GM12892 (cell line): Measurements from ENCODE around the gene GYPC.
"Not testable (repeated sequence)": the region's sequence is repeated elsewhere in the genome, so short reads cannot be mapped to it uniquely, and the experiment has no call there.

Experiments
- DNase-seq: peaks from one replicate; pipeline ENCODE4 v3.0.0; 2011; ENCODE audit not compliant: insufficient read length
- FAIRE-seq: peaks from 2 replicates; lab custom pipeline; 2011; peaks lifted over from hg19 to GRCh38; lab: Jason Lieb, UNC
- POLR2A ChIP-seq: IDR thresholded peaks from 2 replicates; pipeline ENCODE4 v1.6.1; 2011; ENCODE audit warnings: low read depth, low read length, control low read depth
- POLR2AphosphoS5 ChIP-seq: IDR thresholded peaks from 2 replicates; pipeline ENCODE4 v1.6.1; 2011; ENCODE audit warnings: low read depth, low read length, control low read depth
- TAF1 ChIP-seq: IDR thresholded peaks from 2 replicates; pipeline ENCODE4 v1.6.1; 2011; ENCODE audit warnings: low read depth, mild to moderate bottlenecking, control low read depth, low read length, borderline replicate concordance

The GYPC gene

GRCh38 chr2:126674075-126674744, 18.3 kb downstream of the GYPC start:
- no peak for FAIRE-seq
- no peak for DNase-seq
- TF ChIP-seq POLR2A, result no peak
- TF ChIP-seq POLR2AphosphoS5, result no peak
- TF ChIP-seq TAF1, result no peak

- no peak for DNase-seq
- no peak for FAIRE-seq
- no peak for TF ChIP-seq POLR2AphosphoS5
- no peak for TF ChIP-seq POLR2A
- no peak for TF ChIP-seq TAF1
Observed at GRCh38 chr2:126675637-126676036, 19.7 kb downstream of the GYPC start.

- FAIRE-seq (no peak), DNase-seq (no peak)
- TF ChIP-seq TAF1, result no peak
- no peak for TF ChIP-seq POLR2AphosphoS5
- no peak for TF ChIP-seq POLR2A
Observed at GRCh38 chr2:126676221-126677175, 20.5 kb downstream of the GYPC start.

- DNase-seq, result no peak
- peak; percentile 5 for FAIRE-seq
- TF ChIP-seq POLR2A (no peak), POLR2AphosphoS5 (peak; percentile 16; the same call in 1 of the 2 replicates), TAF1 (no peak)
Observed at GRCh38 chr2:126677176-126677538, 21.2 kb downstream of the GYPC start.

GRCh38 chr2:126678269-126679065, 22.5 kb downstream of the GYPC start:
- no peak for TF ChIP-seq POLR2A
- TF ChIP-seq TAF1, result no peak
- TF ChIP-seq POLR2AphosphoS5, result no peak
- FAIRE-seq, result no peak
- DNase-seq, result no peak

GRCh38 chr2:126679094-126679713, 23.2 kb downstream of the GYPC start:
- DNase-seq, result no peak
- TF ChIP-seq POLR2A (no peak), TAF1 (no peak), POLR2AphosphoS5 (no peak)
- FAIRE-seq, result no peak

- FAIRE-seq, result no peak
Observed at GRCh38 chr2:126681505-126681904, 25.5 kb downstream of the GYPC start.

GRCh38 chr2:126685629-126686028, 29.7 kb downstream of the GYPC start:
- DNase-seq, result no peak
- no peak for TF ChIP-seq POLR2A
- TF ChIP-seq POLR2AphosphoS5, result no peak
- TF ChIP-seq TAF1, result no peak
- no peak for FAIRE-seq

More at GRCh38 chr2:126681505-126681904, 25.5 kb downstream of the GYPC start:
- no peak for DNase-seq
- no peak for TF ChIP-seq POLR2A
- no peak for TF ChIP-seq TAF1
- TF ChIP-seq POLR2AphosphoS5, result no peak

GRCh38 chr2:126686286-126686685, 30.3 kb downstream of the GYPC start:
- TF ChIP-seq TAF1, result no peak
- no peak for TF ChIP-seq POLR2AphosphoS5
- no peak for TF ChIP-seq POLR2A
- DNase-seq (no peak), FAIRE-seq (no peak)

GRCh38 chr2:126686841-126687485, 31.0 kb downstream of the GYPC start:
- DNase-seq, result no peak
- no peak for FAIRE-seq
- no peak for TF ChIP-seq TAF1
- TF ChIP-seq POLR2A, result no peak
- TF ChIP-seq POLR2AphosphoS5, result no peak

- no peak for DNase-seq
- no peak for FAIRE-seq
- no peak for TF ChIP-seq TAF1
- TF ChIP-seq POLR2AphosphoS5, result no peak
- TF ChIP-seq POLR2A, result no peak
Observed at GRCh38 chr2:126687503-126687902, 31.5 kb downstream of the GYPC start.

- not testable (repeated sequence) for DNase-seq, FAIRE-seq
Observed at GRCh38 chr2:126688594-126688993, 32.6 kb downstream of the GYPC start.

- FAIRE-seq, DNase-seq: not testable (repeated sequence)
Observed at GRCh38 chr2:126692241-126692640, 36.3 kb downstream of the GYPC start.

- DNase-seq, FAIRE-seq: not testable (repeated sequence)
Observed at GRCh38 chr2:126692934-126693592, 37.1 kb downstream of the GYPC start.
